ENCODE data around the gene MAP6. TPM values are rescaled to one million over a fixed set of nuclear protein-coding genes. Genes with fewer than 3 reads are reported as not detected.

Gene MAP6
- total and polyA plus RNA-seq, 9 of the 15 experiments (the other 6 are each of a cell fraction or from before 2014, with no cell fraction given) = not detected

GRCh38 chr11:75705541-75705940, 36.7 kb upstream of the MAP6 start (continued):
- TF ChIP-seq, protein P1, sequence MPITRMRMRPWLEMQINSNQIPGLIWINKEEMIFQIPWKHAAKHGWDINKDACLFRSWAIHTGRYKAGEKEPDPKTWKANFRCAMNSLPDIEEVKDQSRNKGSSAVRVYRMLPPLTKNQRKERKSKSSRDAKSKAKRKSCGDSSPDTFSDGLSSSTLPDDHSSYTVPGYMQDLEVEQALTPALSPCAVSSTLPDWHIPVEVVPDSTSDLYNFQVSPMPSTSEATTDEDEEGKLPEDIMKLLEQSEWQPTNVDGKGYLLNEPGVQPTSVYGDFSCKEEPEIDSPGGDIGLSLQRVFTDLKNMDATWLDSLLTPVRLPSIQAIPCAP (CRISPR knock-in tag; IDR thresholded peaks at IDR 0.05; ENCODE audit: borderline replicate concordance) = no peak
- TF ChIP-seq, protein P2, sequence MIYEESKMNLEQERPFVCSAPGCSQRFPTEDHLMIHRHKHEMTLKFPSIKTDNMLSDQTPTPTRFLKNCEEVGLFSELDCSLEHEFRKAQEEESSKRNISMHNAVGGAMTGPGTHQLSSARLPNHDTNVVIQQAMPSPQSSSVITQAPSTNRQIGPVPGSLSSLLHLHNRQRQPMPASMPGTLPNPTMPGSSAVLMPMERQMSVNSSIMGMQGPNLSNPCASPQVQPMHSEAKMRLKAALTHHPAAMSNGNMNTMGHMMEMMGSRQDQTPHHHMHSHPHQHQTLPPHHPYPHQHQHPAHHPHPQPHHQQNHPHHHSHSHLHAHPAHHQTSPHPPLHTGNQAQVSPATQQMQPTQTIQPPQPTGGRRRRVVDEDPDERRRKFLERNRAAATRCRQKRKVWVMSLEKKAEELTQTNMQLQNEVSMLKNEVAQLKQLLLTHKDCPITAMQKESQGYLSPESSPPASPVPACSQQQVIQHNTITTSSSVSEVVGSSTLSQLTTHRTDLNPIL (CRISPR knock-in tag; IDR thresholded peaks at IDR 0.05) = no peak

DNA sequence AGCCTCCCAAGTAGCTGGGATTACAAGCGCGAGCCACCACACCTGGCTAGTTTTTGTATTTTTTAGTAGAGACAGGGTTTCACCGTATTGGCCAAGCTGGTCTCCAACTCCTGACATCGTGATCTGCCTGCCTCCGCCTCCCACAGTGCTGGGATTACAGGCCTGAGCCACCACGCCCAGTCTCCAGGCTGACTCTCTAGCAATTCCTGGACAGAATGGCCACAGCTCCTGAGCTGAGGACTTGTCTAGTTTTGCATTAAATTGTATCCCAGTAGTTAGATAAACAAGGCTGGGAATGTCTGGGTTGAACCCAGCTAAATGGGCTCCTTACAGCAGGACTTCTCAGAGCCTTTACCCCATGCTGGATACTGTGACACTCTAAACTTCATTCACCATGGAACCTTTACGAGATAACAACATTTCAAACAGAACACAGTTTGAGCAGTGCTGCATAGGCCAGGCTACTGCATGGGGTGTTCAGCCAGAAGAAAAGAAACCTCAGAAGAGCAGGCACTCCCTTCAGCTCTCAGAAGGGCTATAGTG, 34.9 kb upstream of the MAP6 start:
- Histone ChIP-seq H4K20me1 (replicated peaks; ENCODE audit: control insufficient read depth, insufficient read depth, low read length) (no peaks in the 10 kb centered on the region), H3K79me2 (ENCODE audit: control insufficient read depth, insufficient read depth, low read length) (no peaks in the 10 kb centered on the region), H2AFZ (ENCODE audit: low read depth, low read length) (no peak overlapping the region), H3K36me3 (ENCODE audit: control insufficient read depth, insufficient read depth, low read length) (no peaks in the 10 kb centered on the region), H3K27ac (ENCODE audit: extremely low read depth, low read depth, low read length) (no peak overlapping the region), H3K9me3 (replicated peaks; ENCODE audit: control insufficient read depth, insufficient read depth, low read depth, low read length) (peaks cover 3% of the 10 kb centered on the region; the same call in 1 of the 2 replicates), H3K4me3 (no peak overlapping the region), H3K4me1 (replicated peaks in 1 of 2; ENCODE audit: control insufficient read depth in 2 of 2, insufficient read depth in 2 of 2, low read length in 2 of 2) (peaks cover 5 to 6% of the 10 kb centered on the region in 2 experiments; a peak in 3 of 5 replicates), H3K27me3 (ENCODE audit: control insufficient read depth in 2 of 2, insufficient read depth in 2 of 2, low read length in 2 of 2) (peaks cover 0 to 9% of the 10 kb centered on the region in 2 experiments; a peak in 2 of 5 replicates), H3K4me2 (ENCODE audit: insufficient read depth, low read length) (no peak overlapping the region), H3K9me1 (ENCODE audit: control insufficient read depth, insufficient read depth, low read length) (no peaks in the 10 kb centered on the region), H3K9ac (ENCODE audit: insufficient read depth in 1 of 2, low read depth in 2 of 2, low read length in 2 of 2) (no peak overlapping the region)
- in situ Hi-C loops (cut with MboI) (no loop called here), intact Hi-C loops (cut with micrococcal nuclease) (no loop called here)
- 35% methylated on average over 7 of the region's 7 CpGs for WGBS (ENCODE audit: insufficient coverage, low coverage, missing lambda C conversion rate)
- TF ChIP-seq NR4A1 (CRISPR knock-in tag; IDR thresholded peaks at IDR 0.05) = no peak
- TF ChIP-seq NR4A1 (tag; IDR thresholded peaks at IDR 0.05) = no peak
- TF ChIP-seq ZNF239 (CRISPR knock-in tag; IDR thresholded peaks at IDR 0.05) = peak; percentile 94
- TF ChIP-seq RBM25 (IDR thresholded peaks at IDR 0.05; ENCODE audit: low read depth, low read length, severe bottlenecking) = peak; percentile 18
- CTCF ChIA-PET (ENCODE audit: low intra/inter-chr PET ratio) = no interaction called here
- ATAC-seq = no peak
- no peak for FAIRE-seq
- DNase-seq (ENCODE audit: extremely low read depth in 1 of 4, low spot score in 3 of 4) = no peak
- POLR2A ChIA-PET = no interaction called here
- no TSS peak for BruUV-seq (replicated peaks)

All from K562 (cell line).